Keratinocyte (primary cell): ENCODE data around the gene ARMC8. TPM values are rescaled to one million over a fixed set of nuclear protein-coding genes. Genes with fewer than 3 reads are reported as not detected.

Source experiments
- DNase-seq: peaks from one replicate; pipeline ENCODE4 v3.0.0-alpha.2; 2011; ENCODE audit warnings: low read depth, missing footprints, low spot score
- FAIRE-seq: peaks from 2 replicates; lab custom pipeline; 2011; peaks lifted over from hg19 to GRCh38; lab: Jason Lieb, UNC
- H2AFZ ChIP-seq: 2 replicates; pipeline ENCODE4 v1.6.0; 2012; ENCODE audit warnings: low read length, control low read depth, inconsistent platforms; ENCODE audit not compliant: control insufficient read depth
- H3K27ac ChIP-seq: 2 replicates; pipeline ENCODE4 v1.5.1; 2011; ENCODE audit warnings: low read length; ENCODE audit not compliant: control insufficient read depth, insufficient read depth
- H3K27me3 ChIP-seq: 3 replicates; pipeline ENCODE4 v1.6.0; 2011; ENCODE audit warnings: low read length; ENCODE audit not compliant: control insufficient read depth, insufficient read depth; ENCODE audit errors: extremely low read depth
- H3K36me3 ChIP-seq, 2 experiments: 2 replicates in 1 of 2; 3 replicates in 1 of 2; pipeline ENCODE4 v1.5.1; 2011; ENCODE audit warnings: low read length in 2 of 2, mild to moderate bottlenecking in 1 of 2; ENCODE audit not compliant: control insufficient read depth in 2 of 2, insufficient read depth in 2 of 2; ENCODE audit errors: extremely low read depth in 1 of 2
- H3K4me1 ChIP-seq: 3 replicates; pipeline ENCODE4 v1.5.1; 2011; ENCODE audit warnings: low read length; ENCODE audit not compliant: control insufficient read depth, insufficient read depth; ENCODE audit errors: extremely low read depth
- H3K4me2 ChIP-seq: 3 replicates; pipeline ENCODE4 v1.6.0; 2011; ENCODE audit warnings: low read depth, low read length; ENCODE audit not compliant: control insufficient read depth, insufficient read depth; ENCODE audit errors: extremely low read depth
- H3K4me3 ChIP-seq, 3 experiments: fragments of 200-600 bp in 1 of 3; sonication (generic) in 1 of 3; 2 replicates in 2 of 3; 3 replicates in 1 of 3; pipeline ENCODE4 v1.5.1; 2011 to 2016; ENCODE audit warnings: low read length in 3 of 3, mild to moderate bottlenecking in 3 of 3, control low read depth in 2 of 3, inconsistent platforms in 1 of 3, low read depth in 1 of 3, mixed read lengths in 1 of 3, mixed run types in 1 of 3, moderate library complexity in 1 of 3; ENCODE audit not compliant: control insufficient read depth in 2 of 3, insufficient read depth in 2 of 3; ENCODE audit errors: extremely low read depth in 1 of 3
- H3K79me2 ChIP-seq: 2 replicates; pipeline ENCODE4 v1.6.0; 2012; ENCODE audit warnings: low read length; ENCODE audit not compliant: control insufficient read depth, insufficient read depth
- H3K9ac ChIP-seq: 3 replicates; pipeline ENCODE4 v1.6.0; 2011; ENCODE audit warnings: low read length; ENCODE audit not compliant: control insufficient read depth, insufficient read depth; ENCODE audit errors: extremely low read depth
- H3K9me1 ChIP-seq: 3 replicates; pipeline ENCODE4 v1.6.0; 2011; ENCODE audit warnings: low read length; ENCODE audit not compliant: control insufficient read depth, insufficient read depth; ENCODE audit errors: extremely low read depth
- H3K9me3 ChIP-seq: 2 replicates; pipeline ENCODE4 v1.5.1; 2012; ENCODE audit warnings: low read depth, low read length; ENCODE audit not compliant: control insufficient read depth
- H4K20me1 ChIP-seq: 3 replicates; pipeline ENCODE4 v1.6.0; 2011; ENCODE audit warnings: low read length; ENCODE audit not compliant: control insufficient read depth, insufficient read depth; ENCODE audit errors: extremely low read depth
- CTCF ChIP-seq, 3 experiments: IDR thresholded peaks in 1 of 3; conservative IDR thresholded peaks in 1 of 3; optimal IDR thresholded peaks in 1 of 3; 2 replicates in 2 of 3; 3 replicates in 1 of 3; pipeline versions ENCODE3 to v1.5.1; 2011; ENCODE audit warnings: low read length in 3 of 3, mild to moderate bottlenecking in 3 of 3, moderate library complexity in 2 of 3, control low read depth in 1 of 3, inconsistent platforms in 1 of 3; ENCODE audit not compliant: insufficient read depth in 2 of 3; ENCODE audit errors: extremely low read depth in 1 of 3
- EZH2 ChIP-seq: IDR thresholded peaks from one replicate; pipeline ENCODE4 v1.6.1; 2012; ENCODE audit warnings: inconsistent platforms, mild to moderate bottlenecking, low read length, moderate library complexity
- dilution Hi-C: fragments of 300-500 bp; cut with MboI; formaldehyde crosslinking; loops from one replicate; pipeline ENCODE4 v1.7.0; 2020; ENCODE audit warnings: low sequenced_read_pairs; ENCODE audit not compliant: extremely low pct_ligation_motif_present
- polyA plus RNA-seq, 5 experiments: library from polyadenylated mRNA; depleted of rRNA in 3 of 5; stranded (reverse) in 3 of 5; stranded (forward) in 1 of 5; unstranded in 1 of 5; fragments of >200 nt; gene quantifications; 1 replicate in 1 of 5; 2 replicates in 3 of 5; 3 replicates in 1 of 5; pipeline versions ENCODE4 v1.2.1 to v1.2.3, GENCODE V29; 2011 to 2012; ENCODE audit warnings: missing spikeins in 2 of 5, low read depth in 1 of 5, low replicate concordance in 1 of 5

Gene ARMC8
- polyA plus RNA-seq, 1 donor (not counting 4 experiments of a cell fraction or from before 2014, with no cell fraction given) = 50.8 TPM

GRCh38 chr3:138222131-138222941, 35.2 kb downstream of the ARMC8 start:
- dilution Hi-C loops = no loop called here
- Histone ChIP-seq H3K36me3 (peaks cover 12 to 17% of the 10 kb centered on the region in 2 experiments), H2AFZ (no peak overlapping the region), H3K79me2 (peaks cover 26% of the 10 kb centered on the region), H3K27me3 (no peaks in the 10 kb centered on the region), H3K27ac (no peak overlapping the region), H3K4me1 (peaks cover 5% of the 10 kb centered on the region), H3K9ac (no peak overlapping the region), H4K20me1 (peaks cover 2% of the 10 kb centered on the region), H3K4me2 (no peak overlapping the region), H3K4me3 (no peak overlapping the region), H3K9me1 (no peaks in the 10 kb centered on the region), H3K9me3 (no peaks in the 10 kb centered on the region)
- DNase-seq (no peak), FAIRE-seq (no peak)
- TF ChIP-seq EZH2 = no peak
- no peak for TF ChIP-seq CTCF (optimal IDR thresholded peaks at IDR 0.05 in 1 of 3, IDR thresholded peaks at IDR 0.05 in 1 of 3, conservative IDR thresholded peaks at IDR 0.05 in 1 of 3; ENCODE audit: extremely low read depth in 1 of 3, insufficient read depth in 2 of 3, low read length in 3 of 3)

- no peaks in the 10 kb centered on the region for H3K9me3 ChIP-seq
- no peaks in the 10 kb centered on the region for H3K9me1 ChIP-seq
- H3K27ac ChIP-seq = no peak overlapping the region
- H2AFZ ChIP-seq = no peak overlapping the region
- H3K4me2 ChIP-seq = no peak overlapping the region
- DNase-seq = no peak
- H3K27me3 ChIP-seq = no peaks in the 10 kb centered on the region
- peaks cover 22% of the 10 kb centered on the region for H3K79me2 ChIP-seq
- no peak overlapping the region for H3K9ac ChIP-seq
- H3K4me1 ChIP-seq = no peaks in the 10 kb centered on the region
- TF ChIP-seq EZH2 = no peak
- TF ChIP-seq CTCF (optimal IDR thresholded peaks at IDR 0.05 in 1 of 3, IDR thresholded peaks at IDR 0.05 in 1 of 3, conservative IDR thresholded peaks at IDR 0.05 in 1 of 3; ENCODE audit: extremely low read depth in 1 of 3, insufficient read depth in 2 of 3, low read length in 3 of 3) = no peak
- no peak overlapping the region for H3K4me3 ChIP-seq
- FAIRE-seq = no peak
- H3K36me3 ChIP-seq = peaks cover 12 to 17% of the 10 kb centered on the region in 2 experiments
- dilution Hi-C loops = no loop called here
- no peaks in the 10 kb centered on the region for H4K20me1 ChIP-seq
Measured at GRCh38 chr3:138222942-138223287, 35.8 kb downstream of the ARMC8 start.
